Vagina (tissue), 2 donors: ENCODE measurements around the gene TMEM245. TPM values are rescaled to one million over a fixed set of nuclear protein-coding genes. Genes with fewer than 3 reads are reported as not detected.
"Not testable (repeated sequence)": the region's sequence is repeated elsewhere in the genome, so short reads cannot be mapped to it uniquely, and the experiment has no call there.

Experiments
- DNase-seq, 2 donors: peaks; one replicate each; pipeline ENCODE4 v3.0.0-alpha.2; 2017; ENCODE audit errors: extremely low spot score in 2 of 2
- H3K27ac ChIP-seq: fragments of 200-600 bp; sonication (generic); one replicate; pipeline ENCODE4 v1.5.1; 2019
- H3K27me3 ChIP-seq: fragments of 200-600 bp; sonication (generic); one replicate; pipeline ENCODE4 v1.5.1; 2019
- H3K36me3 ChIP-seq, 2 donors: fragments of 200-600 bp; sonication (generic); one replicate each; pipeline ENCODE4 v1.5.1; 2017 to 2019
- H3K4me1 ChIP-seq: fragments of 200-600 bp; sonication (generic); one replicate; pipeline ENCODE4 v1.5.1; 2019
- H3K4me3 ChIP-seq, 2 donors: fragments of 200-600 bp; sonication (generic); 1 replicate in 1 of 2; 2 replicates in 1 of 2; pipeline ENCODE4 v1.5.1; 2016 to 2019
- H3K9me3 ChIP-seq: fragments of 200-600 bp; sonication (generic); one replicate; pipeline ENCODE4 v1.5.1; 2019
- CTCF ChIP-seq, 3 experiments: fragments of 450-650 bp in 2 of 3; fragments of 200-600 bp in 1 of 3; sonication (generic) in 1 of 3; IDR thresholded peaks; one replicate each; pipeline ENCODE4 v1.5.1; 2017 to 2019; ENCODE audit warnings: antibody characterized with exemption in 3 of 3, mild to moderate bottlenecking in 2 of 3, moderate library complexity in 2 of 3
- POLR2A ChIP-seq, 2 donors: fragments of 450-650 bp; IDR thresholded peaks; one replicate each; pipeline ENCODE4 v1.6.1; 2017; ENCODE audit warnings: antibody characterized with exemption in 2 of 2, mild to moderate bottlenecking in 2 of 2, moderate library complexity in 2 of 2
- POLR2AphosphoS5 ChIP-seq, 2 donors: sonication (generic); formaldehyde crosslinking; IDR thresholded peaks; one replicate each; pipeline ENCODE4 v1.9.0; 2017; ENCODE audit warnings: antibody characterized with exemption in 2 of 2, mild to moderate bottlenecking in 2 of 2, low read depth in 1 of 2; ENCODE audit not compliant: insufficient read depth in 1 of 2
- intact Hi-C: fragments of 100-400 bp; cut with DNase I; formaldehyde crosslinking; loops from one replicate; pipeline ENCODE4 v1.15.1; 2023
- total RNA-seq: library from RNA; depleted of rRNA; stranded (reverse); fragments of >200 nt; gene quantifications from one replicate; pipeline ENCODE4 v1.2.3, GENCODE V29; 2016

Gene TMEM245
- total RNA-seq, 1 donor from 2014 or later, result 47.4 TPM

DNA sequence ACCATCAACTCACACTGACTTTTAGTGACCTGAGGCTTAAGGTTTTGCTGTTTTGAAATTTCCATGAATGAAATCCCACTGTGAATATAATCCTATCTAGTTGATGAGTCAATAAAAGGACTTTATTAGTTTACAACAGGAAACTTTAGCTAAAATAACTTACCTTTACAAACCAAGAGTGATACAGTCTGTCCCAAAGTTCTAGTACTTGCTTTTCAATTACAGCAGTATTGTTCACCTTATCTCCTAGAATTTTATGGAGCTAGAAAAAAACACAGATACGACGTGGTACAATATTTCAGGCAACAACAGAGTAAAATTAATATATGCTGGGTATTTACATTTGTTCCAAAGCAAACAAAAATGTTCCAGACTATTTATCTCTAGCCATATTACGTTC is 59.6 kb downstream of the TMEM245 start:
- H3K9me3 ChIP-seq, result no peaks in the 10 kb centered on the region
- peaks cover 3 to 70% of the 10 kb centered on the region in 2 donors for H3K36me3 ChIP-seq
- no peak for DNase-seq
- intact Hi-C loops, result no loop called here
- no peak overlapping the region for H3K4me3 ChIP-seq
- H3K27me3 ChIP-seq, result no peaks in the 10 kb centered on the region
- H3K4me1 ChIP-seq, result no peaks in the 10 kb centered on the region
- TF ChIP-seq CTCF (IDR thresholded peaks at IDR 0.05) (no peak), POLR2AphosphoS5 (IDR thresholded peaks at IDR 0.05; ENCODE audit: insufficient read depth in 1 of 2, low read depth in 1 of 2) (no peak), POLR2A (IDR thresholded peaks at IDR 0.05) (no peak)
- no peak overlapping the region for H3K27ac ChIP-seq

DNA sequence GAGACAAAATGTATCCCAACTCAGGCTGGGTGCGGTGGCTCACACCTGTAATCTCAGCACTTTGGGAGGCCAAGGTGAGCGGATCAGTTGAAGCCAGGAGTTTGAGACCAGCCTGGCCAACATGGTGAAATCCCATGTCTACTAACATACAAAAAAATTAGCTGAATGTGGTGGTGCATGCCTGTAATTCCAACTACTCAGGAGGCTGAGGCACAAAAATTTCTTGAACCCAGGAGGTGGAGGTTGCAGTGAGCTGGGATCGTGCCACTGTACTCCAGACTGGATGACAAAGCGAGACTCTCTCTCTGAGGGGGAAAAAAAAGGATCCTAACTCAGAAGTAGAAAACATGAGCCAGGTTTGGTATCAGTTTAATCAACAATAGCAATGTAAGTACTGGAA is 66.6 kb downstream of the TMEM245 start:
- peaks cover 0 to 63% of the 10 kb centered on the region in 2 donors for H3K36me3 ChIP-seq
- H3K9me3 ChIP-seq, H3K27me3 ChIP-seq, H3K27ac ChIP-seq, intact Hi-C loops, H3K4me3 ChIP-seq, DNase-seq, H3K4me1 ChIP-seq: not testable (repeated sequence)

- no peak for DNase-seq
- H3K4me3 ChIP-seq, result no peak overlapping the region
- H3K9me3 ChIP-seq, result no peaks in the 10 kb centered on the region
- no peak for TF ChIP-seq CTCF (IDR thresholded peaks at IDR 0.05)
- no peak for TF ChIP-seq POLR2A (IDR thresholded peaks at IDR 0.05)
- TF ChIP-seq POLR2AphosphoS5 (IDR thresholded peaks at IDR 0.05; ENCODE audit: insufficient read depth in 1 of 2, low read depth in 1 of 2), result no peak
- H3K4me1 ChIP-seq, result no peaks in the 10 kb centered on the region
- H3K27ac ChIP-seq, result no peak overlapping the region
- peaks cover 0 to 68% of the 10 kb centered on the region in 2 donors for H3K36me3 ChIP-seq
- intact Hi-C loops, result no loop called here
- no peaks in the 10 kb centered on the region for H3K27me3 ChIP-seq
Observed at GRCh38 chr9:109052416-109052815, 67.3 kb downstream of the TMEM245 start.

- no peak for DNase-seq
- Histone ChIP-seq H3K27me3 (no peaks in the 10 kb centered on the region), H3K4me3 (no peak overlapping the region), H3K9me3 (no peaks in the 10 kb centered on the region), H3K36me3 (peaks cover 0 to 66% of the 10 kb centered on the region in 2 donors), H3K27ac (no peak overlapping the region), H3K4me1 (no peaks in the 10 kb centered on the region)
- intact Hi-C loops, result no loop called here
- TF ChIP-seq POLR2AphosphoS5 (IDR thresholded peaks at IDR 0.05; ENCODE audit: insufficient read depth in 1 of 2, low read depth in 1 of 2), result no peak
- no peak for TF ChIP-seq POLR2A (IDR thresholded peaks at IDR 0.05)
- no peak for TF ChIP-seq CTCF (IDR thresholded peaks at IDR 0.05)
Observed at GRCh38 chr9:109051733-109052132, 68.0 kb downstream of the TMEM245 start.

DNA sequence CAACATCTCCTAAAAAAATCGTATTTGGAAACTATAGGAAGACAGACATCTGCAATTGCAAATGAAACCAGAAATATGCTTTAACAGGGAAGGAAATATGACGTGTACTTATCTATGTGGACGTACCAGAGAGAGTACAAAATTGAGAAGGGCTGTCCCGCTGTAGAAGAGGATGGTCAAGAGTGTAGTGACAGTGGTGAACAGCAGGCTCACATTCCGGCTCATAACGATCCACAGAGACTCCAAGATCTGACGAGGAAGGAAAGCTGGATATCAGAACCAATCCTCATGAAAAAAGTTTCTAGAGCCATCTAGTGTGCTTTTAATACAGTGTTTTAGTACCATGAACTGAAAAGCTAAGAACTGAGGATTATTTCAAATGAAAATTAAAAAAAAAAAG is 69.3 kb downstream of the TMEM245 start:
- peaks cover 0 to 68% of the 10 kb centered on the region in 2 donors for H3K36me3 ChIP-seq
- H3K9me3 ChIP-seq, result no peaks in the 10 kb centered on the region
- no peak overlapping the region for H3K4me3 ChIP-seq
- no peak for TF ChIP-seq POLR2A (IDR thresholded peaks at IDR 0.05)
- TF ChIP-seq POLR2AphosphoS5 (IDR thresholded peaks at IDR 0.05; ENCODE audit: insufficient read depth in 1 of 2, low read depth in 1 of 2), result no peak
- TF ChIP-seq CTCF (IDR thresholded peaks at IDR 0.05), result no peak
- no peaks in the 10 kb centered on the region for H3K27me3 ChIP-seq
- DNase-seq, result no peak
- intact Hi-C loops, result no loop called here
- no peak overlapping the region for H3K27ac ChIP-seq
- no peaks in the 10 kb centered on the region for H3K4me1 ChIP-seq

DNA sequence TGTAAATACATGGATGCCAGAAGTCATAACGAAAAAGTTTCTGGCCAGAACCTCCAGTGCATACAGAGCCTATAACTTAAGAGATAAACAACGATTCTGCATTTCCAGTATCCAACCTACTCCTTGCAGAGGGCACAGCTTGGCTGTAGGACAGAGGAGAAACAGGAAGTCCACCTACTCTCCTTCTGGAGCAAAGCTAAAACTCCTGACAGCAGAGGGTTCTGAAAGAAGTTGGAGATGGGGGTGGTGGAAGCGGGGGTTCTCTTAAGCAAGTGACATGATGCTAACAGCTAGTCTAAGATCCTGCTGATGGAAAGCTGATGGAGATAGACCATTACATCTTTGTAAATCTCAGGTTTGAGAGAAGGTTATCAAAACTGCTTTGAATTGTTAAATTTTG is 70.9 kb downstream of the TMEM245 start:
- H3K27ac ChIP-seq, result no peak overlapping the region
- H3K27me3 ChIP-seq, result no peaks in the 10 kb centered on the region
- no peak overlapping the region for H3K4me3 ChIP-seq
- intact Hi-C loops, result no loop called here
- H3K36me3 ChIP-seq, result peaks cover 0 to 62% of the 10 kb centered on the region in 2 donors
- TF ChIP-seq CTCF (IDR thresholded peaks at IDR 0.05), result no peak
- no peak for TF ChIP-seq POLR2A (IDR thresholded peaks at IDR 0.05)
- no peak for TF ChIP-seq POLR2AphosphoS5 (IDR thresholded peaks at IDR 0.05; ENCODE audit: insufficient read depth in 1 of 2, low read depth in 1 of 2)
- no peaks in the 10 kb centered on the region for H3K4me1 ChIP-seq
- H3K9me3 ChIP-seq, result no peaks in the 10 kb centered on the region
- no peak for DNase-seq
